Measurements from ENCODE around the gene DEAF1.

DNA sequence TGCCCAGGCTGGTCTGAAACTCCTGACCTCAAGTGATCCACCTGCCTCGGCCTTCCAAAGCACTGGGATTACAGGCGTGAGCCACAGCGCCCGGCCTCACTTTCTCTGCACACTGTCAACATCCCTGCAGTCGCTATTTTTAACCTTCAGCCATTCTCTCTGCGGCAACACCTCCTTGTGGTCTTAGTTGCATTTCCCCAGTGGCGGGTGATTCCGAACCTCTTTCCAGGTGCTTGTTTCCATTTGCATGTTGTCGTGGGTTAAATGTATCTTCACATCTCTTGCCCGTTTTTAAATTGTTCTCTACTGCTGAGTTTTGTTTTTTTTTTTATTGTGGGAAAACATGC, 65.8 kb downstream of the DEAF1 start:
- TF ChIP-seq, protein P1, sequence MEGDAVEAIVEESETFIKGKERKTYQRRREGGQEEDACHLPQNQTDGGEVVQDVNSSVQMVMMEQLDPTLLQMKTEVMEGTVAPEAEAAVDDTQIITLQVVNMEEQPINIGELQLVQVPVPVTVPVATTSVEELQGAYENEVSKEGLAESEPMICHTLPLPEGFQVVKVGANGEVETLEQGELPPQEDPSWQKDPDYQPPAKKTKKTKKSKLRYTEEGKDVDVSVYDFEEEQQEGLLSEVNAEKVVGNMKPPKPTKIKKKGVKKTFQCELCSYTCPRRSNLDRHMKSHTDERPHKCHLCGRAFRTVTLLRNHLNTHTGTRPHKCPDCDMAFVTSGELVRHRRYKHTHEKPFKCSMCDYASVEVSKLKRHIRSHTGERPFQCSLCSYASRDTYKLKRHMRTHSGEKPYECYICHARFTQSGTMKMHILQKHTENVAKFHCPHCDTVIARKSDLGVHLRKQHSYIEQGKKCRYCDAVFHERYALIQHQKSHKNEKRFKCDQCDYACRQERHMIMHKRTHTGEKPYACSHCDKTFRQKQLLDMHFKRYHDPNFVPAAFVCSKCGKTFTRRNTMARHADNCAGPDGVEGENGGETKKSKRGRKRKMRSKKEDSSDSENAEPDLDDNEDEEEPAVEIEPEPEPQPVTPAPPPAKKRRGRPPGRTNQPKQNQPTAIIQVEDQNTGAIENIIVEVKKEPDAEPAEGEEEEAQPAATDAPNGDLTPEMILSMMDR (IDR thresholded peaks at IDR 0.05), result no peak
- no peak for TF ChIP-seq POLR2A (IDR thresholded peaks at IDR 0.05)

Data from right lobe of liver (tissue), 4 donors.